MCF 10A (cell line): Measurements from ENCODE around the gene CTDSPL. TPM values are rescaled to one million over a fixed set of nuclear protein-coding genes. Genes with fewer than 3 reads are reported as not detected.

ENCODE experiments used
- BruUV-seq: library from RNA; stranded (reverse); fragments of 400-500 nt; replicated peaks from 2 replicates; lab custom pipeline; 2021; lab: Mats Ljungman, UMichigan
- CTCF ChIA-PET: fragments of 300-600 bp; sonication (Branson Sonifier 250); formaldehyde crosslinking; extraction: SDS; loops from one replicate; lab custom pipeline; 2021; ENCODE audit warnings: antibody characterized with exemption, inconsistent platforms; lab: Yijun Ruan, JAX
- POLR2A ChIA-PET: fragments of 300-600, 350-650 bp; sonication (Branson Sonifier 250); formaldehyde crosslinking; extraction: SDS; loops from one replicate; lab custom pipeline; 2020; ENCODE audit warnings: antibody characterized with exemption, inconsistent platforms; lab: Yijun Ruan, JAX
- DNase-seq: peaks from one replicate; pipeline ENCODE4 v3.0.0-alpha.2; 2018; ENCODE audit not compliant: unreplicated experiment
- H3K27ac Mint-ChIP-seq: one replicate; pipeline ENCODE4 v1.8.0; 2022; ENCODE audit warnings: mild to moderate bottlenecking, low read depth, mixed read lengths; ENCODE audit not compliant: unreplicated experiment
- H3K27me3 Mint-ChIP-seq: one replicate; pipeline ENCODE4 v1.8.0; 2022; ENCODE audit warnings: mixed read lengths; ENCODE audit not compliant: insufficient read depth, unreplicated experiment
- H3K36me3 Mint-ChIP-seq: one replicate; pipeline ENCODE4 v1.8.0; 2022; ENCODE audit warnings: mild to moderate bottlenecking, moderate library complexity, mixed read lengths; ENCODE audit not compliant: insufficient read depth, unreplicated experiment
- H3K4me1 Mint-ChIP-seq: one replicate; pipeline ENCODE4 v1.8.0; 2022; ENCODE audit warnings: mixed read lengths; ENCODE audit not compliant: insufficient read depth, unreplicated experiment
- H3K4me3 Mint-ChIP-seq: one replicate; pipeline ENCODE4 v1.8.0; 2022; ENCODE audit warnings: mild to moderate bottlenecking, moderate library complexity, mixed read lengths; ENCODE audit not compliant: unreplicated experiment
- H3K9me3 Mint-ChIP-seq: one replicate; pipeline ENCODE4 v1.8.0; 2022; ENCODE audit warnings: mixed read lengths; ENCODE audit not compliant: unreplicated experiment
- intact Hi-C: fragments of 100-400 bp; cut with micrococcal nuclease; formaldehyde crosslinking; loops from 2 replicates; pipeline ENCODE4 v1.14.1; 2022
- total RNA-seq: library from RNA; stranded (reverse); gene quantifications from 2 replicates; pipeline ENCODE4 v1.2.3, GENCODE V29; 2022
- TF ChIP-seq, protein P1 (sequence below): fragments of 200-600 bp; IDR thresholded peaks from one replicate; pipeline ENCODE4 v1.8.0; 2022; ENCODE audit warnings: antibody characterized with exemption, mild to moderate bottlenecking; ENCODE audit not compliant: unreplicated experiment

CTDSPL gene
- total RNA-seq, 1 experiment from 2014 or later, result 38.8 TPM

DNA sequence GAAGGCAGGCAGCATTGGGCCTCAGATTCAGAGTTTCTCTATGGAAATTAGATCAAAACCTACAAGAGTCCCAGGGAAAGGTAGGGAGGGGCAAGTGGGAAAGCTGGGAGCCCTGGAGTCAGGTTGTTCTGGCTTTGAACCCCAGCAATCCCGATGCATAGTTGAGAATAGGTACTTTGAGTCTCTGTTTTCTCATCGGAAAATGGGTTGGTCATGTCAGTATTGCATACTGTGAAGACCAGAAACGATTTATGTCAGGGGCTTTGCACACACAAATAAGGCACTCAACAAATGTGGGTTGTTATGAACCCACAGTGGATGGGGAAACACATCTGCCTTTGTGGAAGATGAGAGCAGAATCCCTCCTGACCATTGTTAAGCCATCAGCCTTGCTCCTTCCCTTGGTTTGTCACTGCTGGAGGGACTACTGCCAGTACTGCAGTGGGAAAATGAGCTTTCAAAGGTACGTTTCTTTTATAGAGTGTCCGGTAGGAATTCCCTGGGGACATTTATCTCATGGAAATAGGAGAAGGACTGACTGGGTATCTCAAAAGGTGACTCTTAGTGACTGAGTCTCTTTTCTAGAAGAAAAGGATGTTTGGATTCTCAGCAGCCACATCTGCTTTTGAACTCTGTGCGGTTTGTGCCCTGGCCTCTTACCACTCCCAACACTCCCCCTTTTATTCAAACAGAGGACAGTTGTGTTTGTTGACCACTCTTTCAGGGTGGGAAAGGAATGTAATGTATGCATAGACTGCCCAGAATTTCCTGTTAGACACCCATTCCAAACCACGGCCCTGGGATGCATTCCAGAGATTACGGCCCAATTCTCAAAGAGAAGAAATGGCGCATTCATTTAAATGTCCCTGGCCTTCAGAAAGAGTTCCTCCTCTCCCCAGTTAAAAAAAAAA lies 74.3 kb downstream of the CTDSPL start:
- CTCF ChIA-PET, result no interaction called here
- peak; percentile 87 for DNase-seq
- Mint-ChIP-seq H3K27me3 (no peaks in the 10 kb centered on the region), H3K4me3 (peak overlapping the region; percentile 33), H3K36me3 (no peaks in the 10 kb centered on the region), H3K27ac (peak overlapping the region; percentile 95), H3K9me3 (no peaks in the 10 kb centered on the region), H3K4me1 (peaks cover 47% of the 10 kb centered on the region)
- POLR2A ChIA-PET, result interaction anchor here (1.7 kb wide), 1 partner anchor 9 kb away, joined by 10 read pairs; no protein-coding TSS in a partner anchor
- intact Hi-C loops, result no loop called here
- no TSS peak for BruUV-seq
- TF ChIP-seq, protein P1, sequence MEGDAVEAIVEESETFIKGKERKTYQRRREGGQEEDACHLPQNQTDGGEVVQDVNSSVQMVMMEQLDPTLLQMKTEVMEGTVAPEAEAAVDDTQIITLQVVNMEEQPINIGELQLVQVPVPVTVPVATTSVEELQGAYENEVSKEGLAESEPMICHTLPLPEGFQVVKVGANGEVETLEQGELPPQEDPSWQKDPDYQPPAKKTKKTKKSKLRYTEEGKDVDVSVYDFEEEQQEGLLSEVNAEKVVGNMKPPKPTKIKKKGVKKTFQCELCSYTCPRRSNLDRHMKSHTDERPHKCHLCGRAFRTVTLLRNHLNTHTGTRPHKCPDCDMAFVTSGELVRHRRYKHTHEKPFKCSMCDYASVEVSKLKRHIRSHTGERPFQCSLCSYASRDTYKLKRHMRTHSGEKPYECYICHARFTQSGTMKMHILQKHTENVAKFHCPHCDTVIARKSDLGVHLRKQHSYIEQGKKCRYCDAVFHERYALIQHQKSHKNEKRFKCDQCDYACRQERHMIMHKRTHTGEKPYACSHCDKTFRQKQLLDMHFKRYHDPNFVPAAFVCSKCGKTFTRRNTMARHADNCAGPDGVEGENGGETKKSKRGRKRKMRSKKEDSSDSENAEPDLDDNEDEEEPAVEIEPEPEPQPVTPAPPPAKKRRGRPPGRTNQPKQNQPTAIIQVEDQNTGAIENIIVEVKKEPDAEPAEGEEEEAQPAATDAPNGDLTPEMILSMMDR, result no peak

DNA sequence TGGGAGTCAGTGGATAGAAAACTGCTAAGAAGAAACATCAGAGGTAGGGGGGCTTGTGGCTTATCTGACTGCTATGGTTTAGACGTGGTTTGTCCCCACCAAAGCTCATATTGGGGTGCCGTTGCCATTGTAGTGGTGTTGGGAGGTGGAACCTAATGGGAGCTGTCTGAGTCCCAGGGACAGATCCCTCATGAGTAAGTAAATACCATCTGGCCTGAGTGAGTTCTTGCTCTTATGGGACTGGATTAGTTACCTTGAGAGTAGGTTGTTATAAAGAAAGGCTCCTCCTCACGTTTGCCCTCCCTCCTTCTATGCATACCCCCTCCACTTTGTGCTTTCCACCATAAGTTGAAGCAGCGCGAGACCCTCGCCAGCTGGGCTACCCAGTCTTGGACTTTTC lies 75.5 kb downstream of the CTDSPL start:
- H3K4me3 Mint-ChIP-seq, result no peak overlapping the region
- no peak for DNase-seq
- no peaks in the 10 kb centered on the region for H3K27me3 Mint-ChIP-seq
- ChIA-PET POLR2A (interaction anchor here (0.6 to 1.7 kb wide), 3 partner anchors 8 to 584 kb away, joined by 3 to 10 read pairs (median 5); no protein-coding TSS in a partner anchor), CTCF (no interaction called here)
- H3K9me3 Mint-ChIP-seq, result no peaks in the 10 kb centered on the region
- TF ChIP-seq, protein P1, result no peak
- H3K4me1 Mint-ChIP-seq, result peaks cover 35% of the 10 kb centered on the region
- BruUV-seq, result no TSS peak
- intact Hi-C loops, result no loop called here
- H3K27ac Mint-ChIP-seq, result peak overlapping the region; percentile 95
- H3K36me3 Mint-ChIP-seq, result no peaks in the 10 kb centered on the region

DNA sequence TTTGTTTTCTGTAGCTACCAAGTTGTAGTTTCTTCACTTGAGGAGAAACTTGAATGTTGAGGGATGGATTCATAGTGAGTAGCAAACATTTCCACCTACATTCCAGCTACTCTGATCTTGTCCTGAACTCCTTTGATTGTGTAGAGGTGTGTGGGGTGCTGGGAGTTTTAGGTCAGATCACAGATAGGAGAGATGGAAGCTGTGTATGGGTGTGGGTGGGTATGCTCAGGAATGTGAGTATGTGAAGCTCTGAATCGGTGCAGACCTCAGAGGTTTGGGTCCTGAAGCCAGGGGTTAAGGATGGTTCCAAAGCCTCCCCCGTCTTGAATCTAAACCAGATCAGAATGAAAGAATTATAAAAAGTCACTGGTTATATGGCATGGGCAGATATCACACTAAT lies 76.3 kb downstream of the CTDSPL start:
- H3K27me3 Mint-ChIP-seq, result no peaks in the 10 kb centered on the region
- H3K27ac Mint-ChIP-seq, result peak overlapping the region; percentile 95
- intact Hi-C loops, result no loop called here
- POLR2A ChIA-PET, result interaction anchor here (1.5 to 1.7 kb wide), 2 partner anchors 18 to 36 kb away, joined by 4 to 5 read pairs; no protein-coding TSS in a partner anchor
- no peak overlapping the region for H3K4me3 Mint-ChIP-seq
- no TSS peak for BruUV-seq
- no peaks in the 10 kb centered on the region for H3K36me3 Mint-ChIP-seq
- no peak for DNase-seq
- TF ChIP-seq, protein P1, result no peak
- H3K9me3 Mint-ChIP-seq, result no peaks in the 10 kb centered on the region
- CTCF ChIA-PET, result interaction anchor here (0.5 to 1.7 kb wide), 5 partner anchors 13 to 359 kb away, joined by 3 to 5 read pairs (median 3); no protein-coding TSS in a partner anchor
- peaks cover 40% of the 10 kb centered on the region for H3K4me1 Mint-ChIP-seq

DNA sequence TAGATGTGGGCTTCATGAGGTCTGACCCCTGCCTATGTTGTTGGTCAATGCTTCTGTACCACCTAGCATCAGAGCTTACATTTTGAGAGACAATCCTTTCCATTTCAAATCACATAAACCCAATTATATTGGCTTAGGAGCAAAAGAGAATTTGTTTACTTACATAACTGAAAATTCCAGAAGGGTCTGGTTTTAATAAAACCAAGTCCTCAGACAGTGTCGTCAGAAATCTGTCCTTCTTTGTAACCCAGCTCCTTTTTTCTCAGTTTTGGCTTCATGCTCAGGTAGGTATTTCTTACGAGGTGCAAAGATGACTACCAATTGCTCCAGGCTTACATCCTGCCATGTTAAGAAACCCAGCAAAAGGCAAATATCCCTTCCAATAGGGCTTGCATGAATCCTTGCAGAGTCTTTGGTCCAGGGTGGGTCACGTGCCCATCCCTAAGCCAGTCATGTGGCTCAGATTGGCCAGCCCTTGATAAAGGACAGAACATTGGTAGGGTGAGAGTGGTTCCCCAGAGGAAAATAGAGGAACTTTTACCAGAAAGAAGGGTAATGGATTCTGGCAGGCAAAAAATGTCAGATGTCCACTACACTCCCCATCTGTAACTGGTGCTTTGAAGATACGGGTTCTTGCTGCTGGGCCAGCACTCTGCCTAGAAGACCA lies 78.7 kb downstream of the CTDSPL start:
- no peak for DNase-seq
- Mint-ChIP-seq H3K36me3 (no peaks in the 10 kb centered on the region), H3K27ac (no peak overlapping the region), H3K27me3 (no peaks in the 10 kb centered on the region), H3K9me3 (no peaks in the 10 kb centered on the region), H3K4me3 (no peak overlapping the region), H3K4me1 (peaks cover 59% of the 10 kb centered on the region)
- TF ChIP-seq, protein P1, result no peak
- no TSS peak for BruUV-seq
- CTCF ChIA-PET, result interaction anchor here (1.1 kb wide), 1 partner anchor 36 kb away, joined by 5 read pairs; no protein-coding TSS in a partner anchor
- intact Hi-C loops, result no loop called here
- POLR2A ChIA-PET, result interaction anchor here (0.6 to 1.1 kb wide), 2 partner anchors 18 to 63 kb away, joined by 3 read pairs; no protein-coding TSS in a partner anchor
